Peyer's patch (tissue), 4 donors: ENCODE measurements around the gene TAPT1. TPM values are rescaled to one million over a fixed set of nuclear protein-coding genes. Genes with fewer than 3 reads are reported as not detected.

Experiments
- DNase-seq, 3 donors: peaks; one replicate each; pipeline ENCODE4 v3.0.0-alpha.2; 2017 to 2019
- H3K27ac ChIP-seq, 4 donors: fragments of 200-600 bp; sonication (generic); one replicate each; pipeline ENCODE4 v1.5.1; 2016 to 2019
- H3K27me3 ChIP-seq, 2 donors: fragments of 200-600 bp; sonication (generic); one replicate each; pipeline ENCODE4 v1.5.1; 2019
- H3K36me3 ChIP-seq, 3 donors: fragments of 200-600 bp; sonication (generic); one replicate each; pipeline ENCODE4 v1.5.1; 2016 to 2019
- H3K4me1 ChIP-seq, 4 donors: fragments of 200-600 bp; sonication (generic); one replicate each; pipeline ENCODE4 v1.5.1; 2016 to 2019
- H3K4me3 ChIP-seq, 4 donors: fragments of 200-600 bp; sonication (generic); 1 replicate in 3 of 4; 2 replicates in 1 of 4; pipeline ENCODE4 v1.5.1; 2016 to 2019; ENCODE audit warnings: mild to moderate bottlenecking in 1 of 4
- H3K9me3 ChIP-seq, 4 donors: fragments of 200-600 bp; sonication (generic); one replicate each; pipeline ENCODE4 v1.5.1; 2016 to 2019; ENCODE audit warnings: mild to moderate bottlenecking in 1 of 4
- POLR2A ChIP-seq, 2 donors: fragments of 450-650 bp; IDR thresholded peaks; one replicate each; pipeline ENCODE4 v1.5.1; 2017; ENCODE audit warnings: antibody characterized with exemption in 2 of 2, mild to moderate bottlenecking in 2 of 2, moderate library complexity in 2 of 2
- total RNA-seq, 4 donors: library from RNA; depleted of rRNA; stranded (reverse); fragments of >200 nt; gene quantifications; one replicate each; pipeline ENCODE4 v1.1.0, GENCODE V29; 2016
- TF ChIP-seq, protein P1 (sequence below), 6 experiments: fragments of 450-650 bp in 4 of 6; fragments of 200-600 bp in 2 of 6; sonication (generic) in 1 of 6; IDR thresholded peaks; one replicate each; pipeline ENCODE4 v1.5.1; 2017 to 2019; ENCODE audit warnings: antibody characterized with exemption in 6 of 6, mild to moderate bottlenecking in 3 of 6, moderate library complexity in 1 of 6

Gene TAPT1
- total RNA-seq, 4 donors from 2014 or later, result 22.4 to 43.7 (median 33.7) TPM

DNA sequence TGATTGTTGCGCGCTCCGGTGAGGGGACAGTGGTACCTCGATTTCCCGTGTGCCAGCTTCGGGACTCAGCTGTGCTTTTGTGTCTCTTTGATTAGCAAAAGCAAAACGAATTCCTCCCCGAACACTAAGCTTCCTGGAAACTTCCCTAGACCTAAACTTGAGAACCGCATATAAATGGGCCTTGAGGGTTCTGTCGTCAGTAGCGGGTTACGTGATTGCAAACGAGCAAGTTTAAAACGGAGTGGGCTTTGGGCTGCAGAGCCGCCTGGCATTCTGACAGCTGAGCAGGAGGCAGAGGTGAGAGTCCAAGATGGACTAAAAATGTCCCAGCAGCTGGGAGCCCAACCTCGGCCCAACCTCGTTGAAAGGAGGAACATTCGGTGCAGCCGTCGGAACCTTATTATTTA lies 1.2 kb upstream of the TAPT1 start:
- H3K4me3 ChIP-seq, result peak overlapping the region; percentile 87 to 97 (median 95)
- TF ChIP-seq POLR2A (IDR thresholded peaks at IDR 0.05), result no peak
- TF ChIP-seq, protein P1, sequence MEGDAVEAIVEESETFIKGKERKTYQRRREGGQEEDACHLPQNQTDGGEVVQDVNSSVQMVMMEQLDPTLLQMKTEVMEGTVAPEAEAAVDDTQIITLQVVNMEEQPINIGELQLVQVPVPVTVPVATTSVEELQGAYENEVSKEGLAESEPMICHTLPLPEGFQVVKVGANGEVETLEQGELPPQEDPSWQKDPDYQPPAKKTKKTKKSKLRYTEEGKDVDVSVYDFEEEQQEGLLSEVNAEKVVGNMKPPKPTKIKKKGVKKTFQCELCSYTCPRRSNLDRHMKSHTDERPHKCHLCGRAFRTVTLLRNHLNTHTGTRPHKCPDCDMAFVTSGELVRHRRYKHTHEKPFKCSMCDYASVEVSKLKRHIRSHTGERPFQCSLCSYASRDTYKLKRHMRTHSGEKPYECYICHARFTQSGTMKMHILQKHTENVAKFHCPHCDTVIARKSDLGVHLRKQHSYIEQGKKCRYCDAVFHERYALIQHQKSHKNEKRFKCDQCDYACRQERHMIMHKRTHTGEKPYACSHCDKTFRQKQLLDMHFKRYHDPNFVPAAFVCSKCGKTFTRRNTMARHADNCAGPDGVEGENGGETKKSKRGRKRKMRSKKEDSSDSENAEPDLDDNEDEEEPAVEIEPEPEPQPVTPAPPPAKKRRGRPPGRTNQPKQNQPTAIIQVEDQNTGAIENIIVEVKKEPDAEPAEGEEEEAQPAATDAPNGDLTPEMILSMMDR (IDR thresholded peaks at IDR 0.05), result no peak
- H3K27me3 ChIP-seq, result no peaks in the 10 kb centered on the region
- DNase-seq, result peak; percentile 37 to 73 (median 54)
- H3K9me3 ChIP-seq, result no peaks in the 10 kb centered on the region
- H3K4me1 ChIP-seq, result peaks cover 0 to 23% (median 6%) of the 10 kb centered on the region in 4 donors
- H3K36me3 ChIP-seq, result no peaks in the 10 kb centered on the region
- peak overlapping the region; percentile 95 to 99 (median 96) for H3K27ac ChIP-seq

DNA sequence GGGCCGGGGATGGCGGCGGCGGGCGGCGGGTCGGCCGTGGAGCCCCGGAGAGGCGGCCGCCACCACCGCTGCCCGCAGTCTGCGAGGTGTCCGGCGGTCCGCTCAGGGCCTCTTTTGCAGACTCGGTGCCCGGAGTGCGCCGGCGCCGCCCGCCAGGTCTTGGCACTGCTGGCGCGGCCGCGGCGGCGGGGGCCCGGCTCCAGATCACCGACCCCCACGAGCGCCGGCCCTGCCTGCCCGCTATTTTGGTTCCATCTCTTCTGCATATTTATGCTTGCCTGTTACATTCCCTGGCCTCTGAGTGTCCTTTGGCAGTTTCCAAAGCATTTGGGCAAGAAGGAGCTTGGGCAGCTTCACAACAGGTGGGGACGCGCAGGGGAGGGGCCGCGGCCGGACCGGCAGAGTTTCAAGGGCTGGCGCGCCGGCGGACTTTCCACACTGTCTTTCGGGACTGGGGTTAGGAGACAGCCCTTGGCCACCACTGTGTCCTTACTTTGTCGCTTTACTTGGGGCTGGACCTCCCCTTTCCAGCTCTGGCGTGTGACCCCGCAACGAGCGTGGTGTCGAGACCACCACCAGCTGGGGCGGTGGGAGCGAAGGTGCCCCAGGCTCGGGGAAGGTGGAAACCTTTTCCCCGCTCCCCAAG lies 668 bp upstream of the TAPT1 start:
- H3K4me1 ChIP-seq, result peaks cover 0 to 23% (median 6%) of the 10 kb centered on the region in 4 donors
- H3K36me3 ChIP-seq, result no peaks in the 10 kb centered on the region
- peak; percentile 60 to 76 (median 74) for DNase-seq
- H3K27ac ChIP-seq, result peak overlapping the region; percentile 95 to 99 (median 96)
- H3K4me3 ChIP-seq, result peak overlapping the region; percentile 87 to 97 (median 95)
- H3K27me3 ChIP-seq, result no peaks in the 10 kb centered on the region
- no peak for TF ChIP-seq POLR2A (IDR thresholded peaks at IDR 0.05)
- TF ChIP-seq, protein P1 (IDR thresholded peaks at IDR 0.05), result no peak
- no peaks in the 10 kb centered on the region for H3K9me3 ChIP-seq

DNA sequence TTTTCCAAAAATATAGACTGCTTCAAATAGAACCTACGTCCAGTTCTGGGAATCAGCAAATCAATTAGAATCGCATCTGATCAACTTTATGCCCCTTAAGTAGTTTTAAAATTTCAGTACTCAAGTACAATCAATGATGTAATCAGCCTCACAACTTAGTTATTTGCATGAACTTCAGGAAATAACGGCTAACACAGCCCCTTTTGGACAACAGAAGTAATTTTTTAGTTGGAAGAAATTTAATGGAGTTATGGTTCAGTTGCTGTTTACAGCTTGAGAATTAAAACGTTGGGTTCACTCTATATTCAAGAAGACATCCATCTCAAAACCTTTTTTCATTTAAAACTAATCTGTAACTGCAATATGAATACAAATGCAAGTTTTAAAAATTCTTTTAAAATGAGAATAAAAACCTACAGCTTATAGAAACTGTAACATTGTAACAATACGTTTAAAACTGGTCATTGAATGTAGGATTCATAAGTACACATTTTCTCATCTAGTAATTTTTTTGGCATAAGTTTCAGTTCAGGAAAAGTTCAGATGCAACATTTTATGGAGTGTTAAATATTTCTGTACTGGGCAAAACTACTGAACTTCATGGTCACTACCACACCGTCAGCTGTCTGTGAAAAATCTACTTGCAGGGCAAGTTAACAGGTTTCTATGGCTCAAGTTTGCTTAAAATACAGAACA lies 956 bp downstream of the TAPT1 start:
- H3K9me3 ChIP-seq, result no peaks in the 10 kb centered on the region
- TF ChIP-seq, protein P1 (IDR thresholded peaks at IDR 0.05), result no peak
- TF ChIP-seq POLR2A (IDR thresholded peaks at IDR 0.05), result no peak
- H3K4me3 ChIP-seq, result peak overlapping the region; percentile 87 to 97 (median 95)
- peak overlapping the region; percentile 95 to 99 (median 96) for H3K27ac ChIP-seq
- no peak for DNase-seq
- H3K27me3 ChIP-seq, result no peaks in the 10 kb centered on the region
- peaks cover 0 to 2% (median 0%) of the 10 kb centered on the region in 3 donors for H3K36me3 ChIP-seq
- peaks cover 0 to 23% (median 6%) of the 10 kb centered on the region in 4 donors for H3K4me1 ChIP-seq

DNA sequence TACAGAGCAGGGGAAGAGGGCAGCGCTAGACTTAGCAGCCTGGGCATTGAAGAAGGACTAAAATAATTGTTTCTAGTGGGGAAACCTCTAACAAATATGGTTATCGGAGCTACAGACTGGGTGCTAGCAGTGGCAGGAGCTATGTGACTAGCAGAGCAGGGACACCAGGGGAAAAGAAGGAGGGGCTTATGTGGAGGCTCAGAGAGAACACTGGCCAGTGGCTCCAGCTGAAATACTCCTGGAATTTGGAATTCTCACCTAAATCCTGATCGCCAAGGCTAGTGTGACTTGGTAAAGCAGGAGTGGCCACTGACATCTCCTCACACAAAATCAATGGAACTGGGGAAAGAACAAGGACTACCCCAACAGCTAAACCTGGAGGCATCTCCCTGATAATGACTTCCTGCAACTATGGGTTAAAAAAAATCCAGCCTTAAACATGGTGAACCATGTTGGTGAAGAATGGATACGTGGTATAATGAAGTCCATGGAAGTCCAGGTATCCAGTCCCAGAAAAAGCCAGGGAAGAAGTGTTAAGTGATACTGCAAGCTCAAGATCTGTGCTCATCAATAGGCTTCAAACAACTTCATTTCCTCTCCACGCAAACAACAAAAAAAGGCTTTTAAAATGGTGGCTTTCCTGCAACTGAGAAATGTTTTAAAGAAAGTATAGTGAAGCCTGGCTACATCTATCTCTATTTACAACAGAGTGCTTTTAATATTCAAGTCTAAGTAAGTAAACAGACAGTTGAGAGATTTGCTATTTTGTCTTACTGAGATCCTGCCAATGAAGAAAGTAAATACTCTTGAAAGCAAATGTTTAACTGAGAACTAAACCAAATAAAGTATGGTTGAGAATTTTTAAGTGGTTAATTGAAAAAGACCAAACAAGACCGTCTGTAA lies 1.8 kb downstream of the TAPT1 start:
- DNase-seq, result no peak
- peak overlapping the region; percentile 8 to 97 (median 90) for H3K4me3 ChIP-seq
- peak overlapping the region in 2 of 4 donors; percentile 8 to 32 for H3K27ac ChIP-seq
- no peaks in the 10 kb centered on the region for H3K27me3 ChIP-seq
- TF ChIP-seq, protein P1 (IDR thresholded peaks at IDR 0.05), result no peak
- TF ChIP-seq POLR2A (IDR thresholded peaks at IDR 0.05), result no peak
- H3K36me3 ChIP-seq, result peaks cover 0 to 8% (median 0%) of the 10 kb centered on the region in 3 donors
- no peaks in the 10 kb centered on the region for H3K9me3 ChIP-seq
- H3K4me1 ChIP-seq, result peaks cover 0 to 23% (median 6%) of the 10 kb centered on the region in 4 donors

DNA sequence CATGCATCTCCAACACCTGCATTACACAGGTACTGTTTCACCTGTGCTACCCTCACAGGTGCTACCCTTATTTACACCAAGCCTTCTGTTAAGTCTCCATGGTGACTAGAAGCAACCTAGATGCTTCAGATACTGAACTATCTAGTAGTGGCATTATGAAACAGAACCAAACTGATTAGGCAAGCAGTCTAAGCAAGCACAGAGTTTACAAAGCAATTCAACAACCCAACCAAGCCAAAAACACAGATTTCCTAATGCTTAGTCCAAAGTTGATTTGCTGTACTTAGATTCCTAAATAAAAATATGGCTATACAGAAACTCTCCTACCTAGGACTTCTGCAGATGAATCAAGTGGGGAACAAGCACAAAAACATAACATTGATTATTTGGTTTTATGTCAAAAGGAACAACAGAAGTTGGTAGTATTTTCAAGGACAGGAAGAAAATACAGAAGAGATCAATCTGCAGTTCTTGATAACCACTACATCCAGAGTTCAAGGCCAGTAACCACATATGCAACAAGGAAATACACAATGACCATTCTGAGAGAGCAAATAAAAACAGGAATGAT lies 3.2 kb downstream of the TAPT1 start:
- TF ChIP-seq POLR2A (IDR thresholded peaks at IDR 0.05), result no peak
- TF ChIP-seq, protein P1 (IDR thresholded peaks at IDR 0.05), result no peak
- H3K36me3 ChIP-seq, result peaks cover 0 to 8% (median 0%) of the 10 kb centered on the region in 3 donors
- H3K4me1 ChIP-seq, result peaks cover 0 to 23% (median 6%) of the 10 kb centered on the region in 4 donors
- no peaks in the 10 kb centered on the region for H3K27me3 ChIP-seq
- H3K4me3 ChIP-seq, result no peak overlapping the region
- no peaks in the 10 kb centered on the region for H3K9me3 ChIP-seq
- no peak for DNase-seq
- H3K27ac ChIP-seq, result no peak overlapping the region
